ENCODE data around the gene LCP2.

- TF ChIP-seq, protein P1, sequence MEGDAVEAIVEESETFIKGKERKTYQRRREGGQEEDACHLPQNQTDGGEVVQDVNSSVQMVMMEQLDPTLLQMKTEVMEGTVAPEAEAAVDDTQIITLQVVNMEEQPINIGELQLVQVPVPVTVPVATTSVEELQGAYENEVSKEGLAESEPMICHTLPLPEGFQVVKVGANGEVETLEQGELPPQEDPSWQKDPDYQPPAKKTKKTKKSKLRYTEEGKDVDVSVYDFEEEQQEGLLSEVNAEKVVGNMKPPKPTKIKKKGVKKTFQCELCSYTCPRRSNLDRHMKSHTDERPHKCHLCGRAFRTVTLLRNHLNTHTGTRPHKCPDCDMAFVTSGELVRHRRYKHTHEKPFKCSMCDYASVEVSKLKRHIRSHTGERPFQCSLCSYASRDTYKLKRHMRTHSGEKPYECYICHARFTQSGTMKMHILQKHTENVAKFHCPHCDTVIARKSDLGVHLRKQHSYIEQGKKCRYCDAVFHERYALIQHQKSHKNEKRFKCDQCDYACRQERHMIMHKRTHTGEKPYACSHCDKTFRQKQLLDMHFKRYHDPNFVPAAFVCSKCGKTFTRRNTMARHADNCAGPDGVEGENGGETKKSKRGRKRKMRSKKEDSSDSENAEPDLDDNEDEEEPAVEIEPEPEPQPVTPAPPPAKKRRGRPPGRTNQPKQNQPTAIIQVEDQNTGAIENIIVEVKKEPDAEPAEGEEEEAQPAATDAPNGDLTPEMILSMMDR (conservative IDR thresholded peaks at IDR 0.05) = no peak
- TF ChIP-seq EZH2 (IDR thresholded peaks at IDR 0.05; ENCODE audit: low read depth) = no peak
Observed at GRCh38 chr5:170317499-170317898, 19.9 kb upstream of the LCP2 start.
